ENCODE data around the gene MRGPRE.

The MRGPRE gene

DNA sequence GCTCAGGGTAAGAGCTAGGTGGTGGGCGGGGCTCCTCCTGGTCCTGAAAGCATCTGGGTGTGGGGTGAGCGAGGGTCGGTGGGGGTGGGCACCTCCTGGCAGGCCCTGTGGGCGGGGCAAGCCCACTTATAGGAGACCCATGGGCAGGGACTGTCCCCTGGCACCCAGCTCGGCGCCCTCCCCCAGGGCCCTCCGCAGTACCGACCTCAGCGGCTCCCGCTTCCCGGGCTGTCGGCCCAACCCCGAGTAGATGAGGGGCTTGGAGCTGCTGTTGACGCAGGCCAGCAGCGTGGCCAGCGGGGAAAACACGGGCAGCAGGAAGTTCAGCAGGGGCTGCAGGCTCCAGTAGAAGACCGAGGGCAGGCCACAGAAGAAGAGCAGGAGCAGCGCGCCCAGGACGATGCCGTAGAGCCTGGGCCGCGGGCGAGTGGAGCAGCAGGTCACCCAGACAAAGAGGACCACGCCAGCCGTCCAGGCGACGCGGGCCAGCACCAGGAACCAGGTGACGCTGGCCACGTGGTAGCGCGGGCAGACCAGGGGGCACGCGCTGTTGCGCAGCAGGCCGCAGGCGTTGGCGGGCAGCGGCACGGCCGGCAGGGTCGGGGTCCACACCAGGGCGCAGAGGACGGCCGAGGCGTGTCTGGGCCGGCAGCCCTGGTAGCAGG, 14.3 kb downstream of the MRGPRE start:
- POLR2A ChIA-PET: no interaction called here

GRCh38 chr11:3216027-3216525, 16.1 kb downstream of the MRGPRE start:
- no peak for DNase-seq
- H3K4me1 ChIP-seq (ENCODE audit: control extremely low read depth in 1 of 4, control insufficient read depth in 4 of 4, insufficient read depth in 4 of 4, low read length in 3 of 4): peaks cover 0 to 5% (median 1%) of the 10 kb centered on the region in 4 experiments
- H3K27ac ChIP-seq (ENCODE audit: insufficient read depth in 1 of 2, low read depth in 1 of 2, low read length in 2 of 2, poor library complexity in 1 of 2, severe bottlenecking in 2 of 2): no peak overlapping the region
- no peaks in the 10 kb centered on the region for H3K27me3 ChIP-seq (replicated peaks in 2 of 5; ENCODE audit: control insufficient read depth in 4 of 5, insufficient read depth in 5 of 5, low read length in 4 of 5)
- no peak overlapping the region for H3K4me3 ChIP-seq (ENCODE audit: control insufficient read depth in 1 of 7, extremely low read depth in 1 of 7, insufficient read depth in 4 of 7, low read depth in 2 of 7, low read length in 6 of 7)
- H3K9me3 ChIP-seq (ENCODE audit: control extremely low read depth in 1 of 5, control insufficient read depth in 4 of 5, insufficient read depth in 2 of 5, low read depth in 1 of 5, low read length in 4 of 5): peaks cover 0 to 6% (median 3%) of the 10 kb centered on the region in 5 experiments
- no peaks in the 10 kb centered on the region for H3K36me3 ChIP-seq (ENCODE audit: control insufficient read depth in 4 of 4, insufficient read depth in 4 of 4, low read length in 3 of 4)
- ChIA-PET POLR2A (no interaction called here), CTCF (interaction anchor here (0.7 to 2.4 kb wide), 10 partner anchors 8 to 179 kb away, joined by 3 to 11 read pairs (median 5); no protein-coding TSS in a partner anchor)
- 87% methylated on average over 10 of the region's 11 CpGs for WGBS (ENCODE audit: insufficient coverage)

More for the DNA sequence above, 14.3 kb downstream of the MRGPRE start:
- no peak overlapping the region for H3K27ac ChIP-seq (ENCODE audit: insufficient read depth in 1 of 2, low read depth in 1 of 2, low read length in 2 of 2, poor library complexity in 1 of 2, severe bottlenecking in 2 of 2)
- no peak for DNase-seq
- no peaks in the 10 kb centered on the region for H3K27me3 ChIP-seq (replicated peaks in 2 of 5; ENCODE audit: control insufficient read depth in 4 of 5, insufficient read depth in 5 of 5, low read length in 4 of 5)
- H3K4me1 ChIP-seq (ENCODE audit: control extremely low read depth in 1 of 4, control insufficient read depth in 4 of 4, insufficient read depth in 4 of 4, low read length in 3 of 4): peaks cover 0 to 16% (median 8%) of the 10 kb centered on the region in 4 experiments
- H3K9me3 ChIP-seq (ENCODE audit: control extremely low read depth in 1 of 5, control insufficient read depth in 4 of 5, insufficient read depth in 2 of 5, low read depth in 1 of 5, low read length in 4 of 5): no peaks in the 10 kb centered on the region
- WGBS (ENCODE audit: insufficient coverage): 97% methylated on average over 24 of the region's 49 CpGs
- H3K4me3 ChIP-seq (ENCODE audit: control insufficient read depth in 1 of 7, extremely low read depth in 1 of 7, insufficient read depth in 4 of 7, low read depth in 2 of 7, low read length in 6 of 7): no peak overlapping the region
- CTCF ChIA-PET: interaction anchor here (0.9 to 1.6 kb wide), 5 partner anchors 21 to 185 kb away, joined by 3 to 6 read pairs (median 3); no protein-coding TSS in a partner anchor
- H3K36me3 ChIP-seq (ENCODE audit: control insufficient read depth in 4 of 4, insufficient read depth in 4 of 4, low read length in 3 of 4): no peaks in the 10 kb centered on the region

DNA sequence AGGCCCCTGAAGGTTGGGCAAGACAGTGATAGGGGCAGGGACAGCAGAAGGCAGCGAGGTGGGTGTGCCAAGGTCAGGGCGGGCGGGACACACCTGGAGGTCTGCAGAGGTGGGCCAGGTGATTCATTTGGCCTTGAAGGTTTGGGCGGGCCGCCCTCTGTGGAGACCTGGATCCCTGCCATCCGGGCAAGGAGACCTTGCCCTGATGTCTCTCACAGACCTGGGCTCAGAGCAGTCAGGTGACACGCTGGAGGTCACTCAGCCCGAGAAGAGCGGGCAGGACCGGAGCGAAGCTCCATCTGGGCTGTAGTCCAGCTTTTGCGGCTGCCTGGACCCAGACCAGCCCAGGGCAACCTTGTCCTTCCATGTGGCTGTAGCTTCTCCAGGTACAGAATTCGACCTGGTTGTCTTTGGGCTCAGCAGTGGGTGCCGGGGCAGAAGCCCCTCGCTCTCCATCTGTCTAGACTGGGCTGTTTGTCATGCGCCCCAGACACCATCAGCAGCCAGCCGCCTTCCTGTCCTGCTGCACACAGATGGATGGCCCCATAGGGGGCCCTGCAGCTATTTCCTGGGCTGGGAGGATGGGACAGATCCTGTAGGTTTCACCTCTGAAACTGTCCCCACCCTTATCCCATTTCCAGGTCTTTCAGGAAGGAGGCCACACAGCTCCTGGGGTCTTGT, 16.7 kb downstream of the MRGPRE start:
- H3K4me3 ChIP-seq (ENCODE audit: control insufficient read depth in 1 of 7, extremely low read depth in 1 of 7, insufficient read depth in 4 of 7, low read depth in 2 of 7, low read length in 6 of 7): no peak overlapping the region
- no peak overlapping the region for H3K27ac ChIP-seq (ENCODE audit: insufficient read depth in 1 of 2, low read depth in 1 of 2, low read length in 2 of 2, poor library complexity in 1 of 2, severe bottlenecking in 2 of 2)
- H3K27me3 ChIP-seq (replicated peaks in 2 of 5; ENCODE audit: control insufficient read depth in 4 of 5, insufficient read depth in 5 of 5, low read length in 4 of 5): no peaks in the 10 kb centered on the region
- peaks cover 0 to 2% (median 0%) of the 10 kb centered on the region in 4 experiments for H3K4me1 ChIP-seq (ENCODE audit: control extremely low read depth in 1 of 4, control insufficient read depth in 4 of 4, insufficient read depth in 4 of 4, low read length in 3 of 4)
- POLR2A ChIA-PET: no interaction called here
- peaks cover 0 to 8% (median 3%) of the 10 kb centered on the region in 5 experiments for H3K9me3 ChIP-seq (ENCODE audit: control extremely low read depth in 1 of 5, control insufficient read depth in 4 of 5, insufficient read depth in 2 of 5, low read depth in 1 of 5, low read length in 4 of 5)
- CTCF ChIA-PET: interaction anchor here (0.7 to 2.4 kb wide), 11 partner anchors 8 to 178 kb away, joined by 3 to 11 read pairs (median 5); no protein-coding TSS in a partner anchor
- H3K36me3 ChIP-seq (ENCODE audit: control insufficient read depth in 4 of 4, insufficient read depth in 4 of 4, low read length in 3 of 4): no peaks in the 10 kb centered on the region
- 85% methylated on average over 17 of the region's 17 CpGs for WGBS (ENCODE audit: insufficient coverage)
- no peak for DNase-seq

GRCh38 chr11:3214420-3214699, 17.9 kb downstream of the MRGPRE start:
- POLR2A ChIA-PET: no interaction called here
- Histone ChIP-seq H3K4me1 (ENCODE audit: control extremely low read depth in 1 of 4, control insufficient read depth in 4 of 4, insufficient read depth in 4 of 4, low read length in 3 of 4) (peaks cover 0 to 2% (median 0%) of the 10 kb centered on the region in 4 experiments), H3K27ac (ENCODE audit: insufficient read depth in 1 of 2, low read depth in 1 of 2, low read length in 2 of 2, poor library complexity in 1 of 2, severe bottlenecking in 2 of 2) (no peak overlapping the region), H3K9me3 (ENCODE audit: control extremely low read depth in 1 of 5, control insufficient read depth in 4 of 5, insufficient read depth in 2 of 5, low read depth in 1 of 5, low read length in 4 of 5) (peaks cover 0 to 10% (median 3%) of the 10 kb centered on the region in 5 experiments), H3K36me3 (ENCODE audit: control insufficient read depth in 4 of 4, insufficient read depth in 4 of 4, low read length in 3 of 4) (no peaks in the 10 kb centered on the region), H3K4me3 (ENCODE audit: control insufficient read depth in 1 of 7, extremely low read depth in 1 of 7, insufficient read depth in 4 of 7, low read depth in 2 of 7, low read length in 6 of 7) (no peak overlapping the region), H3K27me3 (replicated peaks in 2 of 5; ENCODE audit: control insufficient read depth in 4 of 5, insufficient read depth in 5 of 5, low read length in 4 of 5) (no peaks in the 10 kb centered on the region)
- WGBS (ENCODE audit: insufficient coverage): 96% methylated on average over 4 of the region's 4 CpGs
- CTCF ChIA-PET: interaction anchor here (1.1 to 2.4 kb wide), 5 partner anchors 10 to 177 kb away, joined by 3 to 8 read pairs (median 4); no protein-coding TSS in a partner anchor
- no peak for DNase-seq

GRCh38 chr11:3213659-3214419, 18.4 kb downstream of the MRGPRE start:
- ChIA-PET CTCF (interaction anchor here (1.1 to 1.7 kb wide), 3 partner anchors 11 to 124 kb away, joined by 3 to 4 read pairs (median 3); no protein-coding TSS in a partner anchor), POLR2A (no interaction called here)
- peaks cover 0 to 10% (median 3%) of the 10 kb centered on the region in 5 experiments for H3K9me3 ChIP-seq (ENCODE audit: control extremely low read depth in 1 of 5, control insufficient read depth in 4 of 5, insufficient read depth in 2 of 5, low read depth in 1 of 5, low read length in 4 of 5)
- H3K27ac ChIP-seq (ENCODE audit: insufficient read depth in 1 of 2, low read depth in 1 of 2, low read length in 2 of 2, poor library complexity in 1 of 2, severe bottlenecking in 2 of 2): no peak overlapping the region
- peaks cover 0 to 2% (median 0%) of the 10 kb centered on the region in 4 experiments for H3K4me1 ChIP-seq (ENCODE audit: control extremely low read depth in 1 of 4, control insufficient read depth in 4 of 4, insufficient read depth in 4 of 4, low read length in 3 of 4)
- no peak for DNase-seq
- no peaks in the 10 kb centered on the region for H3K36me3 ChIP-seq (ENCODE audit: control insufficient read depth in 4 of 4, insufficient read depth in 4 of 4, low read length in 3 of 4)
- WGBS (ENCODE audit: insufficient coverage): 79% methylated on average over 21 of the region's 24 CpGs
- H3K27me3 ChIP-seq (replicated peaks in 2 of 5; ENCODE audit: control insufficient read depth in 4 of 5, insufficient read depth in 5 of 5, low read length in 4 of 5): no peaks in the 10 kb centered on the region
- H3K4me3 ChIP-seq (ENCODE audit: control insufficient read depth in 1 of 7, extremely low read depth in 1 of 7, insufficient read depth in 4 of 7, low read depth in 2 of 7, low read length in 6 of 7): no peak overlapping the region

DNA sequence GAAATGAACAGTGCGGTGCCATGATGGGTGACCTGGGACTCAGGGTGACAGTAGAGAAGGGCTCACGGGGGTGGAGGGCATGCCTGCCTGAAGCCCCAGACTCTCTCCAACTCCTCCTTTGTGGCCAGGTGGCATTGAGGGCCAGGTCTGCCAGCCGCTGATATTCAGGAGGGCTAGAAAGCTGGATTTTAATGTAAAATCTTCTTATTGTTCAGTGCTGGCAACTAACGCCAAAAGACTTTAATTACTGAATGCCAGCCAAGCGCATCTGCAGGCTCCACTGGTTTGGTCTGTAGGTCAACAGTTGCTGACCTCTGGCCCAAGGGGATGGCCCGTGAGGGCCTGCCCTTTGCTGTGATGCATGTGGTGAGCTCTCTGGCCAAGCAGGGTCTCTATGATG, 23.9 kb downstream of the MRGPRE start:
- 100% methylated on average over 5 of the region's 6 CpGs for WGBS (ENCODE audit: insufficient coverage)

More for the DNA sequence above, 23.9 kb downstream of the MRGPRE start:
- ChIA-PET CTCF (interaction anchor here (0.6 to 1.1 kb wide), 3 partner anchors 8 to 136 kb away, joined by 3 to 4 read pairs (median 3); no protein-coding TSS in a partner anchor), POLR2A (no interaction called here)
- H3K9me3 ChIP-seq (ENCODE audit: control extremely low read depth in 1 of 5, control insufficient read depth in 4 of 5, insufficient read depth in 2 of 5, low read depth in 1 of 5, low read length in 4 of 5): peaks cover 0 to 10% (median 3%) of the 10 kb centered on the region in 5 experiments
- H3K36me3 ChIP-seq (ENCODE audit: control insufficient read depth in 4 of 4, insufficient read depth in 4 of 4, low read length in 3 of 4): no peaks in the 10 kb centered on the region
- no peak overlapping the region for H3K27ac ChIP-seq (ENCODE audit: insufficient read depth in 1 of 2, low read depth in 1 of 2, low read length in 2 of 2, poor library complexity in 1 of 2, severe bottlenecking in 2 of 2)
- H3K4me3 ChIP-seq (ENCODE audit: control insufficient read depth in 1 of 7, extremely low read depth in 1 of 7, insufficient read depth in 4 of 7, low read depth in 2 of 7, low read length in 6 of 7): no peak overlapping the region
- no peak for DNase-seq
- H3K4me1 ChIP-seq (ENCODE audit: control extremely low read depth in 1 of 4, control insufficient read depth in 4 of 4, insufficient read depth in 4 of 4, low read length in 3 of 4): peaks cover 0 to 5% (median 3%) of the 10 kb centered on the region in 4 experiments
- peaks cover 0 to 20% (median 5%) of the 10 kb centered on the region in 5 experiments for H3K27me3 ChIP-seq (replicated peaks in 2 of 5; ENCODE audit: control insufficient read depth in 4 of 5, insufficient read depth in 5 of 5, low read length in 4 of 5)
